ENCODE results near the gene HARS1.
"Not testable (repeated sequence)": the region's sequence is repeated elsewhere in the genome, so short reads cannot be mapped to it uniquely, and the experiment has no call there.

HARS1 gene

DNA sequence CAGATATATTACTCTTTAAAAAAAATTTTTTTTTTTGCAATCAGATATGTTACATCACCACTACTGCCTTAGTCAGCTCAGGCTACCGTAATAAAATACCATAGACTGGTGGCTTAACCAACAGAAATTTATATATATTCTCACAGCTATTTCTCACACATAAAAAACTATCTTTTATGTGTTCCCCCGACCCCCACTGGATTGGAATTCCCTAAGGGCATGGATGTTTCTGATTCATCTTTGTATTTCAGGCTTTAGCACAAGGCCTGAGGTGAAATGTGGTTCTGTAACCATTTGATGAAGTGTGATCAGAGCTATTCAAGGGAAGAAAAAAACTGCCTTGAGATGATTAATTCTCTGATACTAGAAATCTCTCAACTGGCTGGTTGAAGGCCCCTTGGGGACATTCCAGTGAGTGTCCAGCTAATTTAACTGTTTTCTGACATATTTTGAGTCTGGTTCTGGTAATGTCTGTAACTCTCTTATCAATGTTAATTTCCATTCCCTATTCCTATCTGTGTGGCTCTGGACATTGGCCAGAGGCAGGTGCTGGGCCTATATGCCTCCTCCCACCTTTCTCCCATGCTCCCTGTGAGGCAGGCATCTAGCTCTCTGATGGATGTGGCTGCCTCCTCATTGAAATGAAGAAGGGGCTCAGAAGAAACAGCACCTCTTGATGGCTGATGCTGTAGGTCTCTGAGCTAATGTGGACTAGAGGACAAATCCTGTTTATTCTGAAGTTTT lies 60.7 kb downstream of the HARS1 start:
- peaks cover 15% of the 10 kb centered on the region for H3K4me1 ChIP-seq (ENCODE audit: insufficient read depth, low read length)
- no peaks in the 10 kb centered on the region for H3K9me3 ChIP-seq (ENCODE audit: low read length)
- peak overlapping the region in 1 of 2 donors; percentile 87 for H3K4me3 ChIP-seq (ENCODE audit: low read depth in 1 of 2, low read length in 2 of 2)
- H3K27me3 ChIP-seq (ENCODE audit: control insufficient read depth in 1 of 2, insufficient read depth in 2 of 2, low read length in 2 of 2), result no peaks in the 10 kb centered on the region
- H3K9ac ChIP-seq (ENCODE audit: low read length), result no peak overlapping the region
- no peaks in the 10 kb centered on the region for H3K36me3 ChIP-seq (ENCODE audit: insufficient read depth, low read length)
- H3K27ac ChIP-seq (ENCODE audit: low read depth, low read length), result peak overlapping the region; percentile 61

DNA sequence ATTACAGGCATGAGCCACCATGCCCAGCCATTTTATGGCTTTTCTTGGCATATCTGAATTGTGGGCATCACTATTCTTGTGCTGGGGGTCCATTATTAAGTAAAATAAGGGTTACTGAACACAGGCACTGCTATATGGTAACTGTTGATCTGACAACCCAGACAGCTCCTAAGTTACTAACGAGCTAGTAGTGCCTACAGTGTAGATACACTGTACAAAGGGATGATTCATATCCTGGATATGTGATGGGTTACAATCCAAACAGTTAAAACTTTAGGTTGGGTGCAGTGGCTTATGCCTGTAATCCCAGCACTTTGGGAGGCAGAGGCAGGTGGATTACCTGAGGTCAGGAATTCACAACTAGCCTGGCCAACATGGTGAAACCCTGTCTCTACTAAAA lies 62.5 kb downstream of the HARS1 start:
- Histone ChIP-seq H3K9me3 (ENCODE audit: low read length) (no peaks in the 10 kb centered on the region), H3K36me3 (ENCODE audit: insufficient read depth, low read length) (no peaks in the 10 kb centered on the region), H3K4me3 (ENCODE audit: low read depth in 1 of 2, low read length in 2 of 2) (no peak overlapping the region), H3K27ac (ENCODE audit: low read depth, low read length) (no peak overlapping the region), H3K9ac (ENCODE audit: low read length) (no peak overlapping the region), H3K4me1 (ENCODE audit: insufficient read depth, low read length) (peaks cover 15% of the 10 kb centered on the region), H3K27me3 (ENCODE audit: control insufficient read depth in 1 of 2, insufficient read depth in 2 of 2, low read length in 2 of 2) (no peaks in the 10 kb centered on the region)

- Histone ChIP-seq H3K9me3 (ENCODE audit: low read length) (no peaks in the 10 kb centered on the region), H3K27ac (ENCODE audit: low read depth, low read length) (no peak overlapping the region), H3K4me3 (ENCODE audit: low read depth in 1 of 2, low read length in 2 of 2) (no peak overlapping the region), H3K4me1 (ENCODE audit: insufficient read depth, low read length) (peaks cover 11% of the 10 kb centered on the region), H3K36me3 (ENCODE audit: insufficient read depth, low read length) (no peaks in the 10 kb centered on the region), H3K9ac (ENCODE audit: low read length) (no peak overlapping the region), H3K27me3 (ENCODE audit: control insufficient read depth in 1 of 2, insufficient read depth in 2 of 2, low read length in 2 of 2) (no peaks in the 10 kb centered on the region)
Observed at GRCh38 chr5:140627972-140628371, 63.2 kb downstream of the HARS1 start.

GRCh38 chr5:140624886-140625285 lies 66.3 kb downstream of the HARS1 start:
- not testable (repeated sequence) for H3K4me1 ChIP-seq (ENCODE audit: insufficient read depth, low read length); H3K27ac ChIP-seq (ENCODE audit: low read depth, low read length); H3K27me3 ChIP-seq (ENCODE audit: control insufficient read depth in 1 of 2, insufficient read depth in 2 of 2, low read length in 2 of 2)

More at GRCh38 chr5:140624886-140625285, 66.3 kb downstream of the HARS1 start:
- not testable (repeated sequence) for H3K9me3 ChIP-seq (ENCODE audit: low read length); H3K36me3 ChIP-seq (ENCODE audit: insufficient read depth, low read length); H3K9ac ChIP-seq (ENCODE audit: low read length); H3K4me3 ChIP-seq (ENCODE audit: low read depth in 1 of 2, low read length in 2 of 2)

Measured in muscle layer of colon (tissue), 2 donors.